GM12872 (cell line): ENCODE measurements around the gene TNRC6A.

Experiments used
- TF ChIP-seq, protein P1 (sequence below): IDR thresholded peaks from 3 replicates; pipeline ENCODE4 v1.5.1; 2011; ENCODE audit warnings: low read depth, mild to moderate bottlenecking, low read length, moderate library complexity; ENCODE audit not compliant: insufficient read depth

The TNRC6A gene

DNA sequence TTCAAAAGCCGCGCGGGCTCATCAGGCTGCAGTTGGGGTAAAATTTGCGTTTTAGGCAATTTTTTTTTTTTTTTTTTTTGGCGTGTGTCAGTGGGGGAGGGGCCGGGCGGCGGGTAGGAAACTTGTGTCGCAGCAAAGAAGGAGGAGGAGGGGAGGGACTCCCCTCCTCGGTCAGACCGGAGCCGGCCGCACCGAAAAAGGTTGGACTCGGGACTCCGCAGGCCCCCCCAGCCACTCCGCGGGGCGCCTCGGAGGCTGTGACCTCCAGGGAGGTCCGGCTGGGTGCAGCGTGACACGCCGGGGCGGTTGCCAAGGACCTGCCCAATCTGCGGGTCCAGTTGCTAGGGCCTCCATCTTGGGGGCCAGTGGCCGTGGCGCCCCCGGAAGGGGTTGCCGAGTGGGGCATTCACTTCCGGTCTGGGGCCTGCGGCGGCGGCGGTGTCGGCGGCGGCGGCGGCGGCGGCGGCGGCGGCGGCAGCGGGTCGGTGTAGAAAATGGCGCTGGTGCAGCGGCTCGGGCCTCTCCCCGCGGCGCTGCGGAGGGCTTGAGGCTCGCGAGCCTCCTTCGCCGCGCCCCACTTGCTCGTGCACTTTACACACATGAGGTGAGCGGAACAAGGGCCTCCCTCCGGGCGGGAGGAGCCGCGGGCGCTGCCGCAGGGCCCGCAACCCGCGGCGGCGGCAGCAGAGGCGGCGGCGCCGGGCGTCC lies at the start of gene TNRC6A:
Gene TNRC6A (plus strand): TSS at position 409 of the 708 bp plus-strand sequence. CDS start 191 bp downstream, at position 600.
- TF ChIP-seq, protein P1, sequence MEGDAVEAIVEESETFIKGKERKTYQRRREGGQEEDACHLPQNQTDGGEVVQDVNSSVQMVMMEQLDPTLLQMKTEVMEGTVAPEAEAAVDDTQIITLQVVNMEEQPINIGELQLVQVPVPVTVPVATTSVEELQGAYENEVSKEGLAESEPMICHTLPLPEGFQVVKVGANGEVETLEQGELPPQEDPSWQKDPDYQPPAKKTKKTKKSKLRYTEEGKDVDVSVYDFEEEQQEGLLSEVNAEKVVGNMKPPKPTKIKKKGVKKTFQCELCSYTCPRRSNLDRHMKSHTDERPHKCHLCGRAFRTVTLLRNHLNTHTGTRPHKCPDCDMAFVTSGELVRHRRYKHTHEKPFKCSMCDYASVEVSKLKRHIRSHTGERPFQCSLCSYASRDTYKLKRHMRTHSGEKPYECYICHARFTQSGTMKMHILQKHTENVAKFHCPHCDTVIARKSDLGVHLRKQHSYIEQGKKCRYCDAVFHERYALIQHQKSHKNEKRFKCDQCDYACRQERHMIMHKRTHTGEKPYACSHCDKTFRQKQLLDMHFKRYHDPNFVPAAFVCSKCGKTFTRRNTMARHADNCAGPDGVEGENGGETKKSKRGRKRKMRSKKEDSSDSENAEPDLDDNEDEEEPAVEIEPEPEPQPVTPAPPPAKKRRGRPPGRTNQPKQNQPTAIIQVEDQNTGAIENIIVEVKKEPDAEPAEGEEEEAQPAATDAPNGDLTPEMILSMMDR, result no peak

DNA sequence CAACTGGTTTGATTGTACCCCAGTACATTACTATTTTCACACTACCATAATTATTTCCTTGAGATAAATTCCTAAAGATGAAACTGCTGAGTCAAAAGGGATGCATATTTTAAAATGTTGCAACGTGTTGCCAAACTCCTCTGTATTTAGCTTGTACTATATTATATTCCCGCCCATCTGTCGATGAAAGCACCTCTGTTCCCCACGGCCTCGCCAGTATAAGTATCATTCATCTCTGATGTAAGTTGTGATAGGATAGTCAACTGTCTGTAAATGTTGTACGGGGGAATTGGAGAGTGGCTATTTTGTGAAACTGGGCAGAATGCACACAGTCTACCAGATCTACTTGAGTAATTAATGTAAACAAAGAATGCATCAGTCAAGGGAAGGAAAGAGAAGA lies 47.7 kb upstream of the TNRC6A start:
- TF ChIP-seq, protein P1, result no peak

GRCh38 chr16:24683250-24683649 lies 46.2 kb upstream of the TNRC6A start:
- TF ChIP-seq, protein P1, result no peak

DNA sequence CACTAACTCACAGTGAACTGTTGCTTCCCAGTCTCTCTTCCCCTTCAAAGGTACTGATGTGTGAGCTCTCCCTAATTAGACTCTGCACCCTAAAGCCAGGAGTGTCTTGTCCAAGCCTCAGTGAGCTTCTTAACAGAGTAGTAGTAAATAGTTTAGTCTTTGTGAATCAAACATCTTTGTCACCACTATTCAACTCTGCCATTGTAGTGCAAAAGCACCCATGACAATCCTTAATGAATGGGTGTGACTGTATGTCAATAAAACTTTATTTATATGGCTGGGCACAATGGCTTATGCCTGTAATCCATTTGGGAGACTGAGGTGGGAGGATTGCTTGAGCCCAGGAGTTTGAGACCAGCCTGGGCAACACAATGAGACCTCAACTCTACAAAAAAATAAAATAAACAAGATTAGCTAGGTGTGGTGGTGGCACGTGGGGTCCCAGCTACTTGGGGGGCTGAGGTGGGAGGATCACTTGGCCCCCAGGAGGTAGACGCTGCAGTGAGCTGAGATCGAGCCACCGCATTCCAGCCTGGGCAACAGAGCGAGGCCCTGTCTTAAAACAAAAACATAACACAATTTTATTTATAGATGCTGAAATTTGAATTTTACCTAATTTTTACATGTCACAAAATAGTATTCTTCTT lies 45.5 kb upstream of the TNRC6A start:
- TF ChIP-seq, protein P1, result no peak

- TF ChIP-seq, protein P1, result no peak
These were observed 43.7 kb upstream of the TNRC6A start for GRCh38 chr16:24685539-24686432.

GRCh38 chr16:24686678-24687077 lies 42.8 kb upstream of the TNRC6A start:
- TF ChIP-seq, protein P1, result no peak

GRCh38 chr16:24688359-24688758 lies 41.1 kb upstream of the TNRC6A start:
- TF ChIP-seq, protein P1, result no peak
